Measurements from ENCODE around the gene OR5L2.

- TF ChIP-seq CTCF (IDR thresholded peaks at IDR 0.05) = no peak
- no peak for TF ChIP-seq POLR2A (IDR thresholded peaks at IDR 0.05)
Observed at GRCh38 chr11:55854704-55855103, 27.7 kb downstream of the OR5L2 start.

Data from uterus (tissue), 2 donors.